Hepatocyte (in vitro differentiated cells): ENCODE measurements around the gene FASTK.

Source experiments
- EZH2 ChIP-seq: fragments of 200-600 bp; sonication (generic); IDR thresholded peaks from 2 replicates; pipeline ENCODE4 v1.6.1; 2016; ENCODE audit warnings: antibody characterized with exemption, mild to moderate bottlenecking, borderline replicate concordance
- EZH2phosphoT487 ChIP-seq: fragments of 200-600 bp; sonication (generic); IDR thresholded peaks from one replicate; pipeline ENCODE4 v1.6.1; 2018; ENCODE audit warnings: antibody characterized with exemption, mild to moderate bottlenecking, low read depth, moderate library complexity; ENCODE audit not compliant: unreplicated experiment, severe bottlenecking
- TF ChIP-seq, protein P1 (sequence below): fragments of 200-600 bp; sonication (generic); IDR thresholded peaks from 2 replicates; pipeline ENCODE4 v1.5.1; 2016; ENCODE audit warnings: antibody characterized with exemption, mild to moderate bottlenecking; ENCODE audit not compliant: poor library complexity

- TF ChIP-seq, protein P1, sequence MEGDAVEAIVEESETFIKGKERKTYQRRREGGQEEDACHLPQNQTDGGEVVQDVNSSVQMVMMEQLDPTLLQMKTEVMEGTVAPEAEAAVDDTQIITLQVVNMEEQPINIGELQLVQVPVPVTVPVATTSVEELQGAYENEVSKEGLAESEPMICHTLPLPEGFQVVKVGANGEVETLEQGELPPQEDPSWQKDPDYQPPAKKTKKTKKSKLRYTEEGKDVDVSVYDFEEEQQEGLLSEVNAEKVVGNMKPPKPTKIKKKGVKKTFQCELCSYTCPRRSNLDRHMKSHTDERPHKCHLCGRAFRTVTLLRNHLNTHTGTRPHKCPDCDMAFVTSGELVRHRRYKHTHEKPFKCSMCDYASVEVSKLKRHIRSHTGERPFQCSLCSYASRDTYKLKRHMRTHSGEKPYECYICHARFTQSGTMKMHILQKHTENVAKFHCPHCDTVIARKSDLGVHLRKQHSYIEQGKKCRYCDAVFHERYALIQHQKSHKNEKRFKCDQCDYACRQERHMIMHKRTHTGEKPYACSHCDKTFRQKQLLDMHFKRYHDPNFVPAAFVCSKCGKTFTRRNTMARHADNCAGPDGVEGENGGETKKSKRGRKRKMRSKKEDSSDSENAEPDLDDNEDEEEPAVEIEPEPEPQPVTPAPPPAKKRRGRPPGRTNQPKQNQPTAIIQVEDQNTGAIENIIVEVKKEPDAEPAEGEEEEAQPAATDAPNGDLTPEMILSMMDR, result no peak
- no peak for TF ChIP-seq EZH2phosphoT487
- no peak for TF ChIP-seq EZH2
Measured at GRCh38 chr7:151056283-151056665, 24.3 kb downstream of the FASTK start.
